Activated CD8-positive, alpha-beta memory T cell treated with anti-CD3 and anti-CD28 coated beads, Interleukin-2, amount 50 U/mL, for 1 hour (primary cell): ENCODE measurements around the gene USP17L20.
"Not testable (repeated sequence)": the region's sequence is repeated elsewhere in the genome, so short reads cannot be mapped to it uniquely, and the experiment has no call there.

ENCODE experiments used
- DNase-seq: peaks from one replicate; pipeline ENCODE4 v3.0.0-alpha.2; 2020; ENCODE audit errors: extremely low read depth

USP17L20 gene

GRCh38 chr4:9257824-9258223, at the start of gene USP17L20:
Gene USP17L20, plus strand, starts transcription at chr4:9258124. Its CDS starts 0 bp downstream, at chr4:9258124.
- not testable (repeated sequence) for DNase-seq

GRCh38 chr4:9210357-9210756, 47.6 kb upstream of the USP17L20 start, which contains the start of gene USP17L10:
Gene USP17L10, plus strand, starts transcription at chr4:9210657. Its CDS starts 0 bp downstream, at chr4:9210657.
- not testable (repeated sequence) for DNase-seq

GRCh38 chr4:9214701-9215100, 43.2 kb upstream of the USP17L20 start:
- DNase-seq: not testable (repeated sequence)

GRCh38 chr4:9215105-9215504, 42.8 kb upstream of the USP17L20 start, which contains the start of gene USP17L11:
Gene USP17L11, plus strand, starts transcription at chr4:9215405. Its CDS starts 0 bp downstream, at chr4:9215405.
- DNase-seq: not testable (repeated sequence)

- not testable (repeated sequence) for DNase-seq
Measured at GRCh38 chr4:9219852-9220251, 38.1 kb upstream of the USP17L20 start, which contains the start of gene USP17L12. Gene USP17L12, plus strand, starts transcription at chr4:9220152. Its CDS starts 0 bp downstream, at chr4:9220152.

GRCh38 chr4:9224596-9224995, 33.3 kb upstream of the USP17L20 start, which contains the start of gene USP17L13:
Gene USP17L13, plus strand, starts transcription at chr4:9224896. Its CDS starts 0 bp downstream, at chr4:9224896.
- not testable (repeated sequence) for DNase-seq

- DNase-seq: not testable (repeated sequence)
Measured at GRCh38 chr4:9230249-9230648, 27.7 kb upstream of the USP17L20 start.

GRCh38 chr4:9234085-9234484, 23.8 kb upstream of the USP17L20 start, which contains the start of gene USP17L15:
Gene USP17L15, plus strand, starts transcription at chr4:9234385. Its CDS starts 0 bp downstream, at chr4:9234385.
- not testable (repeated sequence) for DNase-seq

GRCh38 chr4:9238461-9238860, 19.5 kb upstream of the USP17L20 start:
- not testable (repeated sequence) for DNase-seq

GRCh38 chr4:9243579-9243978, 14.3 kb upstream of the USP17L20 start, which contains the start of gene USP17L17:
Gene USP17L17, plus strand, starts transcription at chr4:9243879. Its CDS starts 0 bp downstream, at chr4:9243879.
- not testable (repeated sequence) for DNase-seq

GRCh38 chr4:9247953-9248680, 9.8 kb upstream of the USP17L20 start, which contains the start of gene USP17L18:
Gene USP17L18, plus strand, starts transcription at chr4:9248630. Its CDS starts 0 bp downstream, at chr4:9248630.
- not testable (repeated sequence) for DNase-seq

- not testable (repeated sequence) for DNase-seq
Measured at GRCh38 chr4:9253078-9253477, 4.8 kb upstream of the USP17L20 start, which contains the start of gene USP17L19. Gene USP17L19, plus strand, starts transcription at chr4:9253378. Its CDS starts 0 bp downstream, at chr4:9253378.

- DNase-seq: not testable (repeated sequence)
Measured at GRCh38 chr4:9262572-9262971, 4.6 kb downstream of the USP17L20 start, which contains the start of gene USP17L21. Gene USP17L21, plus strand, starts transcription at chr4:9262872. Its CDS starts 0 bp downstream, at chr4:9262872.

- not testable (repeated sequence) for DNase-seq
Measured at GRCh38 chr4:9267319-9267718, 9.4 kb downstream of the USP17L20 start, which contains the start of gene USP17L22. Gene USP17L22, plus strand, starts transcription at chr4:9267619. Its CDS starts 0 bp downstream, at chr4:9267619.

- DNase-seq: not testable (repeated sequence)
Measured at GRCh38 chr4:9271719-9272118, 13.8 kb downstream of the USP17L20 start.
